Breast epithelium (tissue), 4 donors: ENCODE results near the gene BSND. TPM values are rescaled to one million over a fixed set of nuclear protein-coding genes. Genes with fewer than 3 reads are reported as not detected.

Experiments used
- DNase-seq, 2 donors: peaks; one replicate each; pipeline ENCODE4 v3.0.0-alpha.2; 2019; ENCODE audit warnings: low spot score in 2 of 2
- H3K27ac ChIP-seq, 2 donors: fragments of 200-600 bp; sonication (generic) in 1 of 2; one replicate each; pipeline ENCODE4 v1.5.1; 2016 to 2019; ENCODE audit warnings: mild to moderate bottlenecking in 1 of 2
- H3K27me3 ChIP-seq, 2 donors: fragments of 200-600 bp; sonication (generic) in 1 of 2; one replicate each; pipeline versions ENCODE4 v1.5.1 to v1.6.0; 2017 to 2019; ENCODE audit warnings: control low read depth in 1 of 2, mild to moderate bottlenecking in 1 of 2
- H3K36me3 ChIP-seq: fragments of 200-600 bp; one replicate; pipeline ENCODE4 v1.5.1; 2019
- H3K4me1 ChIP-seq, 2 donors: fragments of 200-600 bp; sonication (generic); one replicate each; pipeline ENCODE4 v1.5.1; 2016 to 2019; ENCODE audit warnings: control low read depth in 1 of 2
- H3K4me3 ChIP-seq, 3 donors: fragments of 200-600 bp; sonication (generic); 1 replicate in 2 of 3; 2 replicates in 1 of 3; pipeline ENCODE4 v1.5.1; 2016 to 2019; ENCODE audit warnings: mild to moderate bottlenecking in 3 of 3, moderate library complexity in 2 of 3
- H3K9me3 ChIP-seq, 2 donors: fragments of 200-600 bp; sonication (generic) in 1 of 2; one replicate each; pipeline ENCODE4 v1.5.1; 2016 to 2019; ENCODE audit warnings: control low read depth in 1 of 2
- POLR2A ChIP-seq: fragments of 450-650 bp; IDR thresholded peaks from one replicate; pipeline ENCODE4 v1.6.1; 2016; ENCODE audit warnings: antibody characterized with exemption, mild to moderate bottlenecking, moderate library complexity
- POLR2AphosphoS5 ChIP-seq, 3 donors: sonication (generic); formaldehyde crosslinking; IDR thresholded peaks; one replicate each; pipeline ENCODE4 v1.6.1; 2017; ENCODE audit warnings: antibody characterized with exemption in 3 of 3
- intact Hi-C: fragments of 100-400 bp; cut with DNase I; formaldehyde crosslinking; loops from one replicate; pipeline ENCODE4 v1.15.1; 2023; ENCODE audit warnings: low total_unique reads
- total RNA-seq, 3 donors: library from RNA; depleted of rRNA; stranded (reverse); fragments of >200 nt; gene quantifications; one replicate each; pipeline ENCODE4 v1.1.0, GENCODE V29; 2016
- TF ChIP-seq, protein P1 (sequence below), 3 donors: fragments of 450-650 bp; IDR thresholded peaks; one replicate each; pipeline ENCODE4 v1.5.1; 2016 to 2017; ENCODE audit warnings: antibody characterized with exemption in 3 of 3, mild to moderate bottlenecking in 3 of 3, moderate library complexity in 3 of 3

BSND gene
- total RNA-seq, 3 donors from 2014 or later: under 0.01 to 0.15 TPM; not detected in 1

DNA sequence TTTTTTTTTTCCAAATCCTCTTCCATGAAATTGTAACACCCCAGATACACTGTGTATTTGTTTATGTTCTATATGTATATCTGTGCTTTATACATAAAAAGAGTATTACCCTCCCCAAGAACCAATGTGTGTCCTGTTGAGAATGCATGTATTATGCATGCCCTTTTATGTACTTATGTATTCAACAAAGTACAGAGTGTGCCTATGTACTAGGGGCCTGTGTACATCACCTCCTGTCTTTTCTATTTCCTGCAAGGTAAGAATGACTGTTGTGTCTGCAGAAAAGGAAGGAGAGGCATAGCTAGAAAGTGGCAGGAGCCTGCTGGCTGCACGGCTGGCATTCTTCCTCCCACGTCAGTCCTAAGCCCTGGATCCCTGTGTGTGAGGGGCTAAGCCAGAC, 11.3 kb upstream of the BSND start:
- Histone ChIP-seq H3K9me3 (no peaks in the 10 kb centered on the region), H3K4me1 (no peaks in the 10 kb centered on the region), H3K36me3 (no peaks in the 10 kb centered on the region), H3K27ac (no peak overlapping the region), H3K27me3 (no peaks in the 10 kb centered on the region), H3K4me3 (no peak overlapping the region)
- TF ChIP-seq POLR2A (no peak), POLR2AphosphoS5 (IDR thresholded peaks at IDR 0.05) (no peak)
- TF ChIP-seq, protein P1, sequence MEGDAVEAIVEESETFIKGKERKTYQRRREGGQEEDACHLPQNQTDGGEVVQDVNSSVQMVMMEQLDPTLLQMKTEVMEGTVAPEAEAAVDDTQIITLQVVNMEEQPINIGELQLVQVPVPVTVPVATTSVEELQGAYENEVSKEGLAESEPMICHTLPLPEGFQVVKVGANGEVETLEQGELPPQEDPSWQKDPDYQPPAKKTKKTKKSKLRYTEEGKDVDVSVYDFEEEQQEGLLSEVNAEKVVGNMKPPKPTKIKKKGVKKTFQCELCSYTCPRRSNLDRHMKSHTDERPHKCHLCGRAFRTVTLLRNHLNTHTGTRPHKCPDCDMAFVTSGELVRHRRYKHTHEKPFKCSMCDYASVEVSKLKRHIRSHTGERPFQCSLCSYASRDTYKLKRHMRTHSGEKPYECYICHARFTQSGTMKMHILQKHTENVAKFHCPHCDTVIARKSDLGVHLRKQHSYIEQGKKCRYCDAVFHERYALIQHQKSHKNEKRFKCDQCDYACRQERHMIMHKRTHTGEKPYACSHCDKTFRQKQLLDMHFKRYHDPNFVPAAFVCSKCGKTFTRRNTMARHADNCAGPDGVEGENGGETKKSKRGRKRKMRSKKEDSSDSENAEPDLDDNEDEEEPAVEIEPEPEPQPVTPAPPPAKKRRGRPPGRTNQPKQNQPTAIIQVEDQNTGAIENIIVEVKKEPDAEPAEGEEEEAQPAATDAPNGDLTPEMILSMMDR (IDR thresholded peaks at IDR 0.05): no peak
- intact Hi-C loops: no loop called here
- no peak for DNase-seq

DNA sequence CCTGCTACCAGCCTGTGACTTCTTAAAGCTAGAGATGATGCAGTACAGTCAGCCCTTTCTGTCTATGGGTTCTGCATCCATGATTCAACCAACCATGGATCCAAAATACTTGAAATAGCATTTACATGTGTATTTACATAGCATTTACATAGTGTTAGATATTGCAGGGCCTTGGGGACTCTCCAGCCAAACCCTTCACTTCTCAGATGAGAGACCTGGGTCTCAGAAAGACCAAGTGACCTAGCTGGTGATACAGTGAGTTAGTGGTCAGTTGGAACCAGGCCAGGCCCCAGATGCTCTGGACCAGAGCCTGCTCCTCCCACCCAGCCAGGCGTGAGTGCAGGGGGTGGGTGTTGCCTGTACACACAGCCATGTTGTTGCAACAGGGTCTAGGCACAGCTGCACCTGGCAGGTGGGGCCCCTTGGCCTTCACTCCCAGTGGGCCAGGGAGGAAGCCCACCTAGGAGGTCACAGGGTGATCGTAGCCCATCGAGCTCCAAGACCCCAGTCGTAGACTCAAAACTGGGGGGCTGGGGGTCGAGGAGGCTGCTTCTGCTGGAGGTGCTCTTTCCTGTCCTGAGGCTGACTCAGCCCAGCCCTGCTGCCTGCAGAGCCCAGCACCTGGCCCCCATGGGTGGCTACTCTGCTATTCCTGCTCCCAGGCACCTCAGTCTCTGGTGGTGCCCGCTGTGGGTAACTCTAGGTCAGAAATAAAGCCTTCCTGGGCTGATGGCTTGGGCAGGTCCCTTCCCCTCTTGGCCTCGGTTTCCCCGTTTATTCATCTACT, 10.6 kb upstream of the BSND start:
- TF ChIP-seq, protein P1 (IDR thresholded peaks at IDR 0.05): no peak
- TF ChIP-seq POLR2AphosphoS5 (IDR thresholded peaks at IDR 0.05) (no peak), POLR2A (no peak)
- DNase-seq: no peak
- Histone ChIP-seq H3K36me3 (no peaks in the 10 kb centered on the region), H3K27ac (no peak overlapping the region), H3K9me3 (no peaks in the 10 kb centered on the region), H3K27me3 (no peaks in the 10 kb centered on the region), H3K4me3 (no peak overlapping the region), H3K4me1 (no peaks in the 10 kb centered on the region)
- intact Hi-C loops: no loop called here

DNA sequence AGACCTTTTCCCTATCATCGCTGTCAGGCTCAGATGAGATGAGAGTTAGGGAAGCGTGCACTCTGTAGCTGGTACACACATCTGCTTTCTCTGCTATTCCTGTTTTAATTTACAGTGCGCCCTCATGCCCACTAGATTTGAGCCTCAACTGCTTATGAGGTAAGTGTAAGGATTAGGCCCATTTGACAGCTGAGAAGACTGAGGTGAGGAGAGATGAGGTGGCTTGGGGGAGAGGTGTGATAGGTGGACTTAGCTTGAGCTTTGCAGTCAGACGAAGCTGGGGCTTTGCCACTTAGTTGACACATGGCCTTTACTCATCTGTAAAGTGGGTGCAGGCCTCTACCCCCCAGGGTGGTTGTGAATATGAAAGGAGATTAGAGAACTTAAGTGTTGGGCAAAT, 9.8 kb upstream of the BSND start:
- no peaks in the 10 kb centered on the region for H3K9me3 ChIP-seq
- H3K4me3 ChIP-seq: no peak overlapping the region
- intact Hi-C loops: no loop called here
- TF ChIP-seq POLR2AphosphoS5 (IDR thresholded peaks at IDR 0.05) (no peak), POLR2A (no peak)
- TF ChIP-seq, protein P1 (IDR thresholded peaks at IDR 0.05): no peak
- DNase-seq: no peak
- no peaks in the 10 kb centered on the region for H3K36me3 ChIP-seq
- no peaks in the 10 kb centered on the region for H3K4me1 ChIP-seq
- no peak overlapping the region for H3K27ac ChIP-seq
- H3K27me3 ChIP-seq: no peaks in the 10 kb centered on the region

DNA sequence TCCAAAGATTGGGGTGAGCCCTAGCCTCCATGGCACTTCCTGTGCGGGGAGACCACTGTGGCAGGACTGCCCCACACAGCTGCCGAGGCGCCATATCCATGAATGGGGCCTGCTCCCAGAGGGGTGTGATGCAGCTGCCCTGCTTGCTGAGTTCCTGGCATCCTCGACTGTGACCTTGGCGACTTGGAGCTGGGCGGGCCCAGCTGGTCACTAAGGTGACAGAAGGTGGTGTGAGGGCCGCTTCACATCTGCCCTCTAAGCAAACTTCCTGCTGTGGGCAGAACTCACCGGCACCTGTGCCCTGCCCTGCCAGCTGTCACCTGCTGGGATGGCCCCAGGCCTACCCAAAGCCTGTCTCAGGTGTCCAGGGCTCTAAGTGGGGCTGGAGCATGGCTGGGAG, 9.3 kb upstream of the BSND start:
- Histone ChIP-seq H3K4me1 (no peaks in the 10 kb centered on the region), H3K27ac (no peak overlapping the region), H3K9me3 (no peaks in the 10 kb centered on the region), H3K36me3 (no peaks in the 10 kb centered on the region), H3K4me3 (no peak overlapping the region), H3K27me3 (no peaks in the 10 kb centered on the region)
- TF ChIP-seq POLR2AphosphoS5 (IDR thresholded peaks at IDR 0.05): no peak
- TF ChIP-seq POLR2A: no peak
- TF ChIP-seq, protein P1 (IDR thresholded peaks at IDR 0.05): no peak
- intact Hi-C loops: no loop called here
- DNase-seq: no peak

DNA sequence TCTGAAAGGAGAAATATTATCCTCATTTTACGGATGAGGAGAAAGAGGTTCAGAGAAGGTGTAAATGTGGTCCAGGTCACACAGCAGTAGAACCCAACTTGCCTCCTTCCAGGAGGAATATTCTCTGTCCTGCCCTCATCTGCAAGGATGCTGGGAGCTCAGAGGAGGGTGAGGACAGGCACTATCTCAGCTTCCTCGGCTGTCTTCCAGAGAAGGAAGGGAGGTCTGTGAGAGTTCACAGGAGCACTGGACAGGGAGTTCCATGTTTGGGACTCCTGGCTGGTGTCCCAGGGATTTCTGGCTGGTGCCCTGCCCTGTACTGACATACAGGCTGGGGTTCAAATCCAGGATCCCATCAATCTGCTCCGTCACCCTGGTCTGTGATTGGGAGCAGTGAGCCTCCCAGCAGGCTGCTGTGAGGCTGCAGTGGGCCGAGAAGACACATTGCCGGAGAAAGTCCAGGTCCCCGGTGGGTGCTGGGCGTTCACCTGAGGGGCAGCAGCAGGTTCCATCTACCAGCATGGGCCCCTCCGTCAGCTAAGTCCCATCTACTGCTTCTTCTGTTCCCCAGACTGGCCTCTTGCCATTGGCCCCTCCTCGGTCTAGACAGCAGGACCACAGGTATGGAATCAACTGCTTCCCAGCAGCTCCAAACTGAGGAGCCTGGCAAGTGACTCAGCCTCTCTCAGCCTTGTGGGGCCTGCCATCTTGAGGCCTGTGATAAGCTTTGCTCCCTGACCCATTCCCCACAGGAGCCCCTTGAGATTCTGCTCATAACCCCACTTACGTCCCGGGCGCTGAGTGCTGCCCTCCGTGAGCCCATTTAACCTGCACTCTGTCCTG, 8.5 kb upstream of the BSND start:
- H3K27me3 ChIP-seq: no peaks in the 10 kb centered on the region
- DNase-seq: no peak
- intact Hi-C loops: no loop called here
- H3K9me3 ChIP-seq: no peaks in the 10 kb centered on the region
- H3K4me1 ChIP-seq: no peaks in the 10 kb centered on the region
- no peak overlapping the region for H3K4me3 ChIP-seq
- no peak overlapping the region for H3K27ac ChIP-seq
- H3K36me3 ChIP-seq: no peaks in the 10 kb centered on the region
- TF ChIP-seq POLR2AphosphoS5 (IDR thresholded peaks at IDR 0.05): no peak
- TF ChIP-seq, protein P1 (IDR thresholded peaks at IDR 0.05): no peak
- no peak for TF ChIP-seq POLR2A
